Lower lobe of right lung (tissue), 2 donors: ENCODE data around the gene FAF1. TPM values are rescaled to one million over a fixed set of nuclear protein-coding genes. Genes with fewer than 3 reads are reported as not detected.

ENCODE experiments used
- ATAC-seq, 2 donors: fragments of 200-7000 bp; cut with Tn5 transposase; one replicate each; pipeline ENCODE4 v1.9.1; 2020 to 2022; ENCODE audit warnings: mild to moderate bottlenecking in 2 of 2, moderate library complexity in 2 of 2
- DNase-seq: peaks from one replicate; pipeline ENCODE4 v3.0.0-alpha.2; 2020
- H3K27ac ChIP-seq: fragments of 200-600 bp; one replicate; pipeline ENCODE4 v1.8.0; 2022
- H3K27me3 ChIP-seq: fragments of 200-600 bp; one replicate; pipeline ENCODE4 v1.8.0; 2022; ENCODE audit warnings: low read depth
- H3K36me3 ChIP-seq: fragments of 200-600 bp; one replicate; pipeline ENCODE4 v1.8.0; 2022; ENCODE audit warnings: mild to moderate bottlenecking
- H3K4me1 ChIP-seq: fragments of 200-600 bp; one replicate; pipeline ENCODE4 v1.8.0; 2022
- H3K4me3 ChIP-seq: fragments of 200-600 bp; one replicate; pipeline ENCODE4 v1.8.0; 2022; ENCODE audit warnings: mild to moderate bottlenecking
- H3K9me3 ChIP-seq: fragments of 200-600 bp; one replicate; pipeline ENCODE4 v1.8.0; 2022
- CTCF ChIP-seq: fragments of 200-600 bp; IDR thresholded peaks from one replicate; pipeline ENCODE4 v1.8.0; 2022; ENCODE audit warnings: antibody characterized with exemption, mild to moderate bottlenecking
- intact Hi-C: fragments of 100-400 bp; cut with DNase I; formaldehyde crosslinking; loops from one replicate; pipeline ENCODE4 v1.11.0; 2022
- total RNA-seq: library from RNA; stranded (reverse); fragmentation: NEBNext Ultra II Directional; extraction: Animal tissue kit (Norgen Biotek cat#: 25700); gene quantifications from one replicate; pipeline ENCODE4 v1.2.1, GENCODE V29; 2021
- donor health status: DM: no; HTN: yes; CAD: no; lungs with severe emphysema.

FAF1 gene
- total RNA-seq, 1 donor from 2014 or later = 45.0 TPM

DNA sequence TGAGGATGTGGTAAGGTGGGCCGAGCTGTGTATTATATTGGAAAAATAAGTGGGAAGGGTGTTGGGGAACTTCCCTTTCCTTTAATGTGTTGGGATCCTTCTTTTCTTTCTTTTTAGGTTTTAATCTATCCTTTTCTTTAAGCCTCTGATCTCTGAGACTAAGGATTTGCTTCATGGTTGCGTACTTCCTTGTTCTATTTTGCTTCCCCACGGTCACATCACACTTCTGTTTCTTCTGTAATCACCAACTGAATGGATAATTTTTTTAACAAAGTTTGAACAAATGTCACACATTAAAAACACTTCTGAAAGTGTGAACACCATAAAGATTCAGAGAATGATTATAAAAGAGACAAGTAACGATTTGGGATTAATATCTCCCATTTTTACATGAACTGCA, 554.3 kb downstream of the FAF1 start:
- Histone ChIP-seq H3K27ac (no peak overlapping the region), H3K9me3 (no peaks in the 10 kb centered on the region), H3K36me3 (no peaks in the 10 kb centered on the region), H3K4me1 (no peaks in the 10 kb centered on the region), H3K4me3 (no peak overlapping the region), H3K27me3 (peaks cover 12% of the 10 kb centered on the region)
- DNase-seq (no peak), ATAC-seq (no peak)
- intact Hi-C loops = no loop called here
- TF ChIP-seq CTCF = no peak

- Histone ChIP-seq H3K4me1 (no peaks in the 10 kb centered on the region), H3K36me3 (no peaks in the 10 kb centered on the region), H3K9me3 (no peaks in the 10 kb centered on the region), H3K4me3 (no peak overlapping the region), H3K27ac (no peak overlapping the region), H3K27me3 (no peaks in the 10 kb centered on the region)
- intact Hi-C loops = no loop called here
- TF ChIP-seq CTCF = no peak
- DNase-seq (no peak), ATAC-seq (no peak)
These were observed 566.4 kb downstream of the FAF1 start for GRCh38 chr1:50393522-50394120.

Other genes starting within 250 kb of the FAF1 start
- 9.2 TPM for gene CDKN2C, start 10.0 kb upstream of the FAF1 start, total RNA-seq
- gene C1orf185, start 142.0 kb upstream of the FAF1 start, total RNA-seq = not detected